HepG2 (cell line): Measurements from ENCODE around the gene AXIN1. TPM values are rescaled to one million over a fixed set of nuclear protein-coding genes. Genes with fewer than 3 reads are reported as not detected.

Experiments
- KAT8 ChIP-seq: IDR thresholded peaks from 2 replicates; pipeline ENCODE4 v1.6.1; 2016; ENCODE audit warnings: missing genetic modification reagents, missing compliant biosample characterization
- NRL ChIP-seq: sonication (generic); formaldehyde crosslinking; IDR thresholded peaks from 2 replicates; pipeline ENCODE4 v1.5.0; 2020; ENCODE audit warnings: missing genetic modification reagents, mild to moderate bottlenecking, moderate library complexity, borderline replicate concordance
- SNAI1 ChIP-seq: sonication (generic); formaldehyde crosslinking; IDR thresholded peaks from 2 replicates; pipeline ENCODE4 v1.5.0; 2020; ENCODE audit warnings: mild to moderate bottlenecking, missing genetic modification reagents, borderline replicate concordance
- TBX2 ChIP-seq: sonication (generic); formaldehyde crosslinking; IDR thresholded peaks from 2 replicates; pipeline ENCODE4 v1.5.0; 2020; ENCODE audit warnings: missing genetic modification reagents, mild to moderate bottlenecking, borderline replicate concordance
- U2AF2 ChIP-seq: fragments of 200-400 bp; formaldehyde crosslinking; IDR thresholded peaks from 2 replicates; pipeline ENCODE4 v1.6.1; 2017; ENCODE audit warnings: low read depth, mild to moderate bottlenecking, low read length
- ZNF317 ChIP-seq: sonication (generic); formaldehyde crosslinking; IDR thresholded peaks from 2 replicates; pipeline ENCODE4 v1.5.0; 2020; ENCODE audit warnings: mild to moderate bottlenecking, missing genetic modification reagents
- ZNF337 ChIP-seq: sonication (generic); formaldehyde crosslinking; IDR thresholded peaks from 2 replicates; pipeline ENCODE4 v1.5.1; 2020; ENCODE audit warnings: missing genetic modification reagents, low read depth, mild to moderate bottlenecking, borderline replicate concordance
- ZNF460 ChIP-seq: sonication (generic); formaldehyde crosslinking; IDR thresholded peaks from 2 replicates; pipeline ENCODE4 v1.5.1; 2020; ENCODE audit warnings: missing genetic modification reagents, mild to moderate bottlenecking, borderline replicate concordance
- ZNF569 ChIP-seq: sonication (generic); formaldehyde crosslinking; IDR thresholded peaks from 2 replicates; pipeline ENCODE4 v1.5.0; 2020; ENCODE audit warnings: mild to moderate bottlenecking, missing genetic modification reagents, moderate library complexity, borderline replicate concordance
- ZNF570 ChIP-seq: sonication (generic); formaldehyde crosslinking; IDR thresholded peaks from 2 replicates; pipeline ENCODE4 v1.4.0; 2020; ENCODE audit warnings: mild to moderate bottlenecking, missing genetic modification reagents, borderline replicate concordance
- ZNF839 ChIP-seq: sonication (generic); formaldehyde crosslinking; IDR thresholded peaks from 2 replicates; pipeline ENCODE4 v1.4.0; 2020; ENCODE audit warnings: missing genetic modification reagents, mild to moderate bottlenecking, borderline replicate concordance
- polyA plus RNA-seq, 8 experiments: library from polyadenylated mRNA; depleted of rRNA in 3 of 8; stranded (reverse) in 7 of 8; unstranded in 1 of 8; fragments of >200 nt; fragmentation: Illumina TruSeq in 4 of 8; extraction: Trizol in 4 of 8; gene quantifications; 2 replicates each; pipeline versions ENCODE4 v1.2.1 to v1.2.3, GENCODE V29; 2011 to 2016; ENCODE audit warnings: low read depth in 4 of 8, missing spikeins in 1 of 8, mixed read lengths in 1 of 8; ENCODE audit not compliant: insufficient read depth in 1 of 8
- total RNA-seq, 5 experiments: library from RNA; depleted of rRNA; stranded (reverse); fragments of >200 nt; fragmentation: Illumina TruSeq; extraction: Trizol; gene quantifications; 2 replicates each; pipeline ENCODE4 v1.2.3, GENCODE V29; 2016; ENCODE audit warnings: low read depth in 1 of 5
- TF ChIP-seq, protein P1 (sequence below): sonication (generic); formaldehyde crosslinking; IDR thresholded peaks from 2 replicates; pipeline ENCODE4 v1.8.1; 2023; ENCODE audit warnings: mild to moderate bottlenecking, moderate library complexity, missing genetic modification reagents
- TF ChIP-seq, protein P2 (sequence below): sonication (generic); formaldehyde crosslinking; IDR thresholded peaks from 2 replicates; pipeline ENCODE4 v1.8.0; 2022; ENCODE audit warnings: missing genetic modification reagents, mild to moderate bottlenecking, borderline replicate concordance
- TF ChIP-seq, protein P3 (sequence below): sonication (generic); formaldehyde crosslinking; IDR thresholded peaks from 2 replicates; pipeline ENCODE4 v1.5.0; 2020; ENCODE audit warnings: mild to moderate bottlenecking, missing genetic modification reagents, borderline replicate concordance
- TF ChIP-seq, protein P4 (sequence below): sonication (generic); formaldehyde crosslinking; IDR thresholded peaks from 2 replicates; pipeline ENCODE4 v1.4.0; 2020; ENCODE audit warnings: missing genetic modification reagents

Gene AXIN1
- total and polyA plus RNA-seq, 2 of the 13 experiments (the other 11 are each of a cell fraction or from before 2014, with no cell fraction given) = 24.0 to 26.0 TPM

DNA sequence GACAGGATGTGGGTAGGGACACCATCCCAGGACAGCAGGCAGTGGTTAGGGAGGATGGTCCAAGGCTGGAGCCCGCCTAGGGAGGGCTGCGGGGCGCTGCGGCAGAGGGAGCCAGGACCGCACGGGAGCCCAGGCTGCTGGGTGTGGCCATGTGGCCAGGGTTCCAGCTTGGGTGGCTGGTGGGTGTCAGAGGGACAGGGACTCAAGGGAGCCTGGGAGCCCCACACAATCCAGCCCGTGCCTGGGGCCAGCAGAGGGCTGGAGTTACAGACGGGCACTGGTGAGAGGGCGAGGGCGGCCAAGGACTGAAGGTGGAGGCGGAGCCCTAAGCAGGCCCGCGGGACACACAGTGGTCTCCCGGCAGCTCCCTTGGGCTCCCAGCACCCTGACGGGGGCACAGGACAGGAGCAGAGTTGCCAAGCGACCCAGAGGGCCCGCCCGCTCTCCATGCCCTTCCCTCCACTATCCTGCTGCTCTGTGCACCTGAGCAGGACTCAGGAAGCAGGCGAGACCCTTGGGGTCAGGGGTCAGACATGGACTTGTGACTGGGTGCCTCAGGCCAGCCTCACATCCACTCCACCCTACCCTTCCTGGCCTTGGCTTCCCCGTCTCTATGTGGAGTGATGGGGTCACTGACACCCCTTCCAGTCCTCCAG is 10.7 kb upstream of the AXIN1 start (continued):
- TF ChIP-seq, protein P1, sequence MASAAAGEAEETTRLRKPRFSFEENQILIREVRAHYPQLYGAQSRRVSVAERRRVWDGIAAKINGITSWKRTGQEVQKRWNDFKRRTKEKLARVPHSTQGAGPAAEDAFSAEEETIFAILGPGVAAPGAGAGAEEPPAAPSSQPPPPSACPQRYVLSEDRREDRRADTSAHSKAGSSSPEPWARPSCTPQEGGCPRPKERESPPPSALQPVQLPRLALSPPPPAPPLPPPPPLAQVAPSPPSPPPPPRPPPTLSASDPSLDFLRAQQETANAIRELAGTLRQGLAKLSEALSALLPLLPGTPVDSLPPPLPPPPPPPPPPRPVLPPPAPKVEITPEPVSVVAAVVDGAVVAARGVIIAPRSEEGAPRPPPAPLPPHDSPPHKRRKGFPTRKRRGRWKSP (CRISPR knock-in tag) = no peak
- TF ChIP-seq, protein P2, sequence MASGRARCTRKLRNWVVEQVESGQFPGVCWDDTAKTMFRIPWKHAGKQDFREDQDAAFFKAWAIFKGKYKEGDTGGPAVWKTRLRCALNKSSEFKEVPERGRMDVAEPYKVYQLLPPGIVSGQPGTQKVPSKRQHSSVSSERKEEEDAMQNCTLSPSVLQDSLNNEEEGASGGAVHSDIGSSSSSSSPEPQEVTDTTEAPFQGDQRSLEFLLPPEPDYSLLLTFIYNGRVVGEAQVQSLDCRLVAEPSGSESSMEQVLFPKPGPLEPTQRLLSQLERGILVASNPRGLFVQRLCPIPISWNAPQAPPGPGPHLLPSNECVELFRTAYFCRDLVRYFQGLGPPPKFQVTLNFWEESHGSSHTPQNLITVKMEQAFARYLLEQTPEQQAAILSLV (CRISPR knock-in tag) = 0 out of 2 replicates have a peak, but pooled peaks have one; percentile 12
- TF ChIP-seq ZNF460 (CRISPR knock-in tag) (no peak), U2AF2 (no peak), ZNF570 (CRISPR knock-in tag) (no peak), ZNF569 (no peak), ZNF839 (CRISPR knock-in tag) (no peak), ZNF317 (no peak), KAT8 (CRISPR knock-in tag) (no peak), NRL (CRISPR knock-in tag) (no peak), TBX2 (CRISPR knock-in tag) (peak; percentile 61), ZNF337 (CRISPR knock-in tag) (no peak), SNAI1 (CRISPR knock-in tag) (no peak)
- TF ChIP-seq, protein P3, sequence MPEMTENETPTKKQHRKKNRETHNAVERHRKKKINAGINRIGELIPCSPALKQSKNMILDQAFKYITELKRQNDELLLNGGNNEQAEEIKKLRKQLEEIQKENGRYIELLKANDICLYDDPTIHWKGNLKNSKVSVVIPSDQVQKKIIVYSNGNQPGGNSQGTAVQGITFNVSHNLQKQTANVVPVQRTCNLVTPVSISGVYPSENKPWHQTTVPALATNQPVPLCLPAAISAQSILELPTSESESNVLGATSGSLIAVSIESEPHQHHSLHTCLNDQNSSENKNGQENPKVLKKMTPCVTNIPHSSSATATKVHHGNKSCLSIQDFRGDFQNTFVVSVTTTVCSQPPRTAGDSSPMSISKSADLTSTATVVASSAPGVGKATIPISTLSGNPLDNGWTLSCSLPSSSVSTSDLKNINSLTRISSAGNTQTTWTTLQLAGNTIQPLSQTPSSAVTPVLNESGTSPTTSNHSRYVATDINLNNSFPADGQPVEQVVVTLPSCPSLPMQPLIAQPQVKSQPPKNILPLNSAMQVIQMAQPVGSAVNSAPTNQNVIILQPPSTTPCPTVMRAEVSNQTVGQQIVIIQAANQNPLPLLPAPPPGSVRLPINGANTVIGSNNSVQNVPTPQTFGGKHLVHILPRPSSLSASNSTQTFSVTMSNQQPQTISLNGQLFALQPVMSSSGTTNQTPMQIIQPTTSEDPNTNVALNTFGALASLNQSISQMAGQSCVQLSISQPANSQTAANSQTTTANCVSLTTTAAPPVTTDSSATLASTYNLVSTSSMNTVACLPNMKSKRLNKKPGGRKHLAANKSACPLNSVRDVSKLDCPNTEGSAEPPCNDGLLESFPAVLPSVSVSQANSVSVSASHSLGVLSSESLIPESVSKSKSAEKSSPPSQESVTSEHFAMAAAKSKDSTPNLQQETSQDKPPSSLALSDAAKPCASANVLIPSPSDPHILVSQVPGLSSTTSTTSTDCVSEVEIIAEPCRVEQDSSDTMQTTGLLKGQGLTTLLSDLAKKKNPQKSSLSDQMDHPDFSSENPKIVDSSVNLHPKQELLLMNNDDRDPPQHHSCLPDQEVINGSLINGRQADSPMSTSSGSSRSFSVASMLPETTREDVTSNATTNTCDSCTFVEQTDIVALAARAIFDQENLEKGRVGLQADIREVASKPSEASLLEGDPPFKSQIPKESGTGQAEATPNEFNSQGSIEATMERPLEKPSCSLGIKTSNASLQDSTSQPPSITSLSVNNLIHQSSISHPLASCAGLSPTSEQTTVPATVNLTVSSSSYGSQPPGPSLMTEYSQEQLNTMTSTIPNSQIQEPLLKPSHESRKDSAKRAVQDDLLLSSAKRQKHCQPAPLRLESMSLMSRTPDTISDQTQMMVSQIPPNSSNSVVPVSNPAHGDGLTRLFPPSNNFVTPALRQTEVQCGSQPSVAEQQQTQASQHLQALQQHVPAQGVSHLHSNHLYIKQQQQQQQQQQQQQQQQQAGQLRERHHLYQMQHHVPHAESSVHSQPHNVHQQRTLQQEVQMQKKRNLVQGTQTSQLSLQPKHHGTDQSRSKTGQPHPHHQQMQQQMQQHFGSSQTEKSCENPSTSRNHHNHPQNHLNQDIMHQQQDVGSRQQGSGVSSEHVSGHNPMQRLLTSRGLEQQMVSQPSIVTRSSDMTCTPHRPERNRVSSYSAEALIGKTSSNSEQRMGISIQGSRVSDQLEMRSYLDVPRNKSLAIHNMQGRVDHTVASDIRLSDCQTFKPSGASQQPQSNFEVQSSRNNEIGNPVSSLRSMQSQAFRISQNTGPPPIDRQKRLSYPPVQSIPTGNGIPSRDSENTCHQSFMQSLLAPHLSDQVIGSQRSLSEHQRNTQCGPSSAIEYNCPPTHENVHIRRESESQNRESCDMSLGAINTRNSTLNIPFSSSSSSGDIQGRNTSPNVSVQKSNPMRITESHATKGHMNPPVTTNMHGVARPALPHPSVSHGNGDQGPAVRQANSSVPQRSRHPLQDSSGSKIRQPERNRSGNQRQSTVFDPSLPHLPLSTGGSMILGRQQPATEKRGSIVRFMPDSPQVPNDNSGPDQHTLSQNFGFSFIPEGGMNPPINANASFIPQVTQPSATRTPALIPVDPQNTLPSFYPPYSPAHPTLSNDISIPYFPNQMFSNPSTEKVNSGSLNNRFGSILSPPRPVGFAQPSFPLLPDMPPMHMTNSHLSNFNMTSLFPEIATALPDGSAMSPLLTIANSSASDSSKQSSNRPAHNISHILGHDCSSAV (CRISPR knock-in tag) = 0 out of 2 replicates have a peak, but pooled peaks have one; percentile 70
- TF ChIP-seq, protein P4, sequence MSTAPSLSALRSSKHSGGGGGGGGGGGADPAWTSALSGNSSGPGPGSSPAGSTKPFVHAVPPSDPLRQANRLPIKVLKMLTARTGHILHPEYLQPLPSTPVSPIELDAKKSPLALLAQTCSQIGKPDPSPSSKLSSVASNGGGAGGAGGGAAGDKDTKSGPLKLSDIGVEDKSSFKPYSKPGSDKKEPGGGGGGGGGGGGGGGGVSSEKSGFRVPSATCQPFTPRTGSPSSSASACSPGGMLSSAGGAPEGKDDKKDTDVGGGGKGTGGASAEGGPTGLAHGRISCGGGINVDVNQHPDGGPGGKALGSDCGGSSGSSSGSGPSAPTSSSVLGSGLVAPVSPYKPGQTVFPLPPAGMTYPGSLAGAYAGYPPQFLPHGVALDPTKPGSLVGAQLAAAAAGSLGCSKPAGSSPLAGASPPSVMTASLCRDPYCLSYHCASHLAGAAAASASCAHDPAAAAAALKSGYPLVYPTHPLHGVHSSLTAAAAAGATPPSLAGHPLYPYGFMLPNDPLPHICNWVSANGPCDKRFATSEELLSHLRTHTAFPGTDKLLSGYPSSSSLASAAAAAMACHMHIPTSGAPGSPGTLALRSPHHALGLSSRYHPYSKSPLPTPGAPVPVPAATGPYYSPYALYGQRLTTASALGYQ (CRISPR knock-in tag) = no peak
